HG02840 (cell line): ENCODE data around the gene AREL1.

Source experiments
- ATAC-seq: cut with Tn5 transposase; IDR thresholded peaks from one replicate; pipeline ENCODE4 v1.9.1; 2021; ENCODE audit warnings: mild to moderate bottlenecking, moderate library complexity, moderate number of reproducible peaks; ENCODE audit not compliant: unreplicated experiment, low FRiP score

The AREL1 gene

GRCh38 chr14:74641601-74642391 lies 71.1 kb downstream of the AREL1 start:
- no peak for ATAC-seq

GRCh38 chr14:74638966-74639365 lies 73.9 kb downstream of the AREL1 start:
- no peak for ATAC-seq

GRCh38 chr14:74638066-74638465 lies 74.8 kb downstream of the AREL1 start:
- no peak for ATAC-seq

GRCh38 chr14:74637178-74637550 lies 75.7 kb downstream of the AREL1 start:
- no peak for ATAC-seq

- no peak for ATAC-seq
Measured at GRCh38 chr14:74636424-74637177, 76.3 kb downstream of the AREL1 start.

GRCh38 chr14:74635847-74636246 lies 77.0 kb downstream of the AREL1 start:
- ATAC-seq = no peak

- ATAC-seq = no peak
Measured at GRCh38 chr14:74634964-74635363, 77.9 kb downstream of the AREL1 start.

GRCh38 chr14:74634481-74634880 lies 78.4 kb downstream of the AREL1 start:
- ATAC-seq = no peak

GRCh38 chr14:74630881-74631690 lies 81.8 kb downstream of the AREL1 start:
- no peak for ATAC-seq

- no peak for ATAC-seq
Measured at GRCh38 chr14:74628418-74628817, 84.5 kb downstream of the AREL1 start.

GRCh38 chr14:74627076-74627475 lies 85.8 kb downstream of the AREL1 start:
- no peak for ATAC-seq

GRCh38 chr14:74622257-74622656 lies 90.6 kb downstream of the AREL1 start:
- no peak for ATAC-seq

- ATAC-seq = no peak
Measured at GRCh38 chr14:74621556-74621955, 91.3 kb downstream of the AREL1 start.

GRCh38 chr14:74620923-74621322 lies 92.0 kb downstream of the AREL1 start:
- ATAC-seq = no peak

GRCh38 chr14:74620497-74620921 lies 92.4 kb downstream of the AREL1 start:
- no peak for ATAC-seq

GRCh38 chr14:74619672-74620131 lies 93.2 kb downstream of the AREL1 start:
- no peak for ATAC-seq

GRCh38 chr14:74618078-74618952 lies 94.6 kb downstream of the AREL1 start:
- ATAC-seq = no peak

- no peak for ATAC-seq
Measured at GRCh38 chr14:74616996-74617700, 95.7 kb downstream of the AREL1 start.

GRCh38 chr14:74616507-74616906 lies 96.4 kb downstream of the AREL1 start:
- no peak for ATAC-seq
